Duodenal mucosa (tissue), 2 donors: ENCODE data around the gene WNT3A.

ENCODE experiments used
- H3K27ac ChIP-seq: one replicate; pipeline ENCODE4 v1.7.0; 2013; ENCODE audit warnings: low read depth, low read length
- H3K27me3 ChIP-seq, 2 donors: one replicate each; pipeline ENCODE4 v1.7.0; 2013; ENCODE audit warnings: low read length in 2 of 2, control low read depth in 1 of 2; ENCODE audit not compliant: insufficient read depth in 2 of 2, control insufficient read depth in 1 of 2
- H3K36me3 ChIP-seq, 2 donors: one replicate each; pipeline ENCODE4 v1.7.0; 2013; ENCODE audit warnings: low read length in 2 of 2, control low read depth in 1 of 2; ENCODE audit not compliant: insufficient read depth in 2 of 2, control insufficient read depth in 1 of 2
- H3K4me1 ChIP-seq, 2 donors: one replicate each; pipeline ENCODE4 v1.7.0; 2013; ENCODE audit warnings: low read length in 2 of 2, control low read depth in 1 of 2; ENCODE audit not compliant: insufficient read depth in 2 of 2, control insufficient read depth in 1 of 2
- H3K4me3 ChIP-seq, 2 donors: one replicate each; pipeline ENCODE4 v1.7.0; 2013; ENCODE audit warnings: low read length in 2 of 2, low read depth in 1 of 2
- H3K9ac ChIP-seq, 2 donors: one replicate each; pipeline ENCODE4 v1.7.0; 2013; ENCODE audit warnings: low read length in 2 of 2, low read depth in 1 of 2
- H3K9me3 ChIP-seq, 2 donors: one replicate each; pipeline ENCODE4 v1.7.0; 2013; ENCODE audit warnings: low read length in 2 of 2, control low read depth in 1 of 2; ENCODE audit not compliant: control insufficient read depth in 1 of 2

WNT3A gene

GRCh38 chr1:228034954-228035837 is 28.4 kb downstream of the WNT3A start:
- Histone ChIP-seq H3K9ac (no peak overlapping the region), H3K9me3 (no peaks in the 10 kb centered on the region), H3K27me3 (peaks cover 25 to 37% of the 10 kb centered on the region in 2 donors), H3K36me3 (no peaks in the 10 kb centered on the region), H3K4me1 (no peaks in the 10 kb centered on the region), H3K27ac (no peak overlapping the region), H3K4me3 (no peak overlapping the region)

GRCh38 chr1:228035844-228036243 is 29.0 kb downstream of the WNT3A start:
- Histone ChIP-seq H3K9me3 (no peaks in the 10 kb centered on the region), H3K27ac (no peak overlapping the region), H3K36me3 (no peaks in the 10 kb centered on the region), H3K27me3 (peaks cover 25 to 38% of the 10 kb centered on the region in 2 donors), H3K4me3 (no peak overlapping the region), H3K9ac (no peak overlapping the region), H3K4me1 (no peaks in the 10 kb centered on the region)

GRCh38 chr1:228036701-228037231 is 30.0 kb downstream of the WNT3A start:
- Histone ChIP-seq H3K9ac (no peak overlapping the region), H3K27ac (no peak overlapping the region), H3K4me3 (no peak overlapping the region), H3K4me1 (no peaks in the 10 kb centered on the region), H3K27me3 (peaks cover 25 to 38% of the 10 kb centered on the region in 2 donors), H3K36me3 (no peaks in the 10 kb centered on the region), H3K9me3 (no peaks in the 10 kb centered on the region)

GRCh38 chr1:228037401-228038386 is 30.9 kb downstream of the WNT3A start:
- Histone ChIP-seq H3K4me1 (no peaks in the 10 kb centered on the region), H3K36me3 (no peaks in the 10 kb centered on the region), H3K9me3 (no peaks in the 10 kb centered on the region), H3K4me3 (peak overlapping the region; percentile 8 to 28), H3K27me3 (peaks cover 25 to 38% of the 10 kb centered on the region in 2 donors), H3K9ac (no peak overlapping the region), H3K27ac (no peak overlapping the region)

GRCh38 chr1:228038387-228039005 is 31.7 kb downstream of the WNT3A start:
- Histone ChIP-seq H3K27ac (no peak overlapping the region), H3K27me3 (peaks cover 25 to 38% of the 10 kb centered on the region in 2 donors), H3K4me1 (no peaks in the 10 kb centered on the region), H3K36me3 (no peaks in the 10 kb centered on the region), H3K9me3 (no peaks in the 10 kb centered on the region), H3K9ac (no peak overlapping the region), H3K4me3 (no peak overlapping the region)

- Histone ChIP-seq H3K9ac (no peak overlapping the region), H3K9me3 (no peaks in the 10 kb centered on the region), H3K4me1 (no peaks in the 10 kb centered on the region), H3K36me3 (no peaks in the 10 kb centered on the region), H3K4me3 (no peak overlapping the region), H3K27me3 (peaks cover 25 to 38% of the 10 kb centered on the region in 2 donors), H3K27ac (no peak overlapping the region)
Observed at GRCh38 chr1:228039006-228039903, 32.5 kb downstream of the WNT3A start.

- no peak overlapping the region for H3K27ac ChIP-seq
- no peak overlapping the region for H3K4me3 ChIP-seq
- H3K36me3 ChIP-seq = no peaks in the 10 kb centered on the region
- H3K27me3 ChIP-seq = peaks cover 23 to 38% of the 10 kb centered on the region in 2 donors
- H3K4me1 ChIP-seq = no peaks in the 10 kb centered on the region
- no peak overlapping the region for H3K9ac ChIP-seq
- no peaks in the 10 kb centered on the region for H3K9me3 ChIP-seq
Observed at GRCh38 chr1:228039986-228040385, 33.2 kb downstream of the WNT3A start.

GRCh38 chr1:228041316-228041715 is 34.5 kb downstream of the WNT3A start:
- H3K27me3 ChIP-seq = peaks cover 17 to 37% of the 10 kb centered on the region in 2 donors

GRCh38 chr1:228042508-228042907 is 35.7 kb downstream of the WNT3A start:
- peaks cover 15 to 27% of the 10 kb centered on the region in 2 donors for H3K27me3 ChIP-seq
- no peak overlapping the region for H3K27ac ChIP-seq
- no peaks in the 10 kb centered on the region for H3K36me3 ChIP-seq
- H3K9ac ChIP-seq = no peak overlapping the region
- H3K9me3 ChIP-seq = no peaks in the 10 kb centered on the region
- no peak overlapping the region for H3K4me3 ChIP-seq
- H3K4me1 ChIP-seq = no peaks in the 10 kb centered on the region

More at GRCh38 chr1:228041316-228041715, 34.5 kb downstream of the WNT3A start:
- Histone ChIP-seq H3K4me1 (no peaks in the 10 kb centered on the region), H3K36me3 (no peaks in the 10 kb centered on the region), H3K4me3 (no peak overlapping the region), H3K9ac (no peak overlapping the region), H3K9me3 (no peaks in the 10 kb centered on the region), H3K27ac (no peak overlapping the region)
